Hematopoietic multipotent progenitor cell treated with erythropoietin and hydrocortisone succinate and interleukin-3 and kit ligand, for 15 days (in vitro differentiated cells): ENCODE measurements around the gene TPI1.
"Not testable (repeated sequence)": the region's sequence is repeated elsewhere in the genome, so short reads cannot be mapped to it uniquely, and the experiment has no call there.

Source experiments
- DNase-seq: peaks from one replicate; pipeline ENCODE4 v3.0.0-alpha.2; 2015; ENCODE audit warnings: low spot score

TPI1 gene

GRCh38 chr12:6894321-6894720 is 27.0 kb downstream of the TPI1 start:
- no peak for DNase-seq

- no peak for DNase-seq
These were observed 29.6 kb downstream of the TPI1 start for GRCh38 chr12:6896846-6897435.

- DNase-seq, result no peak
These were observed 32.1 kb downstream of the TPI1 start for GRCh38 chr12:6899427-6899826.

- DNase-seq, result peak; percentile 39
These were observed 32.6 kb downstream of the TPI1 start for GRCh38 chr12:6899837-6900519.

- no peak for DNase-seq
These were observed 35.1 kb downstream of the TPI1 start for GRCh38 chr12:6902448-6902847.

- no peak for DNase-seq
These were observed 36.4 kb downstream of the TPI1 start for GRCh38 chr12:6903722-6904121.

- peak; percentile 97 for DNase-seq
These were observed 37.2 kb downstream of the TPI1 start, which contains the start of gene LRRC23 for GRCh38 chr12:6904280-6905276. TSS of gene LRRC23 (plus strand) at chr12:6904822. CDS start at chr12:6905634, 812 bp downstream.

GRCh38 chr12:6905414-6906040 is 38.2 kb downstream of the TPI1 start:
- DNase-seq, result no peak

- not testable (repeated sequence) for DNase-seq
These were observed 40.8 kb downstream of the TPI1 start for GRCh38 chr12:6908141-6908540.

GRCh38 chr12:6909421-6910145 is 42.3 kb downstream of the TPI1 start:
- no peak for DNase-seq

- no peak for DNase-seq
These were observed 45.0 kb downstream of the TPI1 start for GRCh38 chr12:6912164-6912935.

- peak; percentile 62 for DNase-seq
These were observed 47.1 kb downstream of the TPI1 start, which contains the start of gene ENO2 for GRCh38 chr12:6914246-6914946. TSS of gene ENO2 (plus strand) at chr12:6914580. CDS start at chr12:6915833, 1,253 bp downstream.

- no peak for DNase-seq
These were observed 47.8 kb downstream of the TPI1 start for GRCh38 chr12:6914947-6915788.

- no peak for DNase-seq
These were observed 48.5 kb downstream of the TPI1 start for GRCh38 chr12:6915789-6916285.

- DNase-seq, result no peak
These were observed 49.3 kb downstream of the TPI1 start for GRCh38 chr12:6916426-6917200.

- DNase-seq, result no peak
These were observed 50.3 kb downstream of the TPI1 start for GRCh38 chr12:6917491-6918231.

- DNase-seq, result no peak
These were observed 52.3 kb downstream of the TPI1 start for GRCh38 chr12:6919588-6919987.
